Activated CD4-positive, alpha-beta T cell treated with anti-CD3 and anti-CD28 coated beads, Interleukin-2, amount 10 ng/mL, durations not matched to agents 24 days and 14 days (primary cell): ENCODE results near the gene KIF5B. TPM values are rescaled to one million over a fixed set of nuclear protein-coding genes. Genes with fewer than 3 reads are reported as not detected.
"Not testable (repeated sequence)": the region's sequence is repeated elsewhere in the genome, so short reads cannot be mapped to it uniquely, and the experiment has no call there.

Experiments
- DNase-seq: peaks from one replicate; pipeline ENCODE4 v3.0.0; 2022
- H3K27ac Mint-ChIP-seq: one replicate; pipeline ENCODE4 v1.8.0; 2022; ENCODE audit warnings: mild to moderate bottlenecking, mixed read lengths
- H3K27me3 Mint-ChIP-seq: one replicate; pipeline ENCODE4 v1.8.0; 2022; ENCODE audit warnings: mixed read lengths
- H3K36me3 Mint-ChIP-seq: one replicate; pipeline ENCODE4 v1.8.0; 2022; ENCODE audit warnings: low read depth, mild to moderate bottlenecking, mixed read lengths
- H3K4me1 Mint-ChIP-seq: one replicate; pipeline ENCODE4 v1.8.0; 2021; ENCODE audit warnings: mixed read lengths
- H3K4me3 Mint-ChIP-seq: one replicate; pipeline ENCODE4 v1.8.0; 2022; ENCODE audit warnings: mild to moderate bottlenecking, moderate library complexity, mixed read lengths
- H3K9me3 Mint-ChIP-seq: one replicate; pipeline ENCODE4 v1.8.0; 2021; ENCODE audit warnings: mixed read lengths
- intact Hi-C: fragments of 100-400 bp; cut with micrococcal nuclease; formaldehyde crosslinking; loops from one replicate; pipeline ENCODE4 v1.15.1; 2023
- total RNA-seq: library from RNA; stranded (reverse); gene quantifications from 2 replicates; pipeline ENCODE4 v1.2.3, GENCODE V29; 2022

Gene KIF5B
- total RNA-seq, 1 donor from 2014 or later, result 82.2 TPM

GRCh38 chr10:31979071-31979470, 77.2 kb downstream of the KIF5B start:
- H3K27me3 Mint-ChIP-seq, H3K9me3 Mint-ChIP-seq, H3K36me3 Mint-ChIP-seq, DNase-seq, H3K27ac Mint-ChIP-seq, H3K4me3 Mint-ChIP-seq, intact Hi-C loops: not testable (repeated sequence)
- peaks cover 22% of the 10 kb centered on the region for H3K4me1 Mint-ChIP-seq

GRCh38 chr10:31978156-31978483, 78.1 kb downstream of the KIF5B start:
- intact Hi-C loops, result no loop called here
- H3K27me3 Mint-ChIP-seq, result no peaks in the 10 kb centered on the region
- no peak for DNase-seq
- H3K9me3 Mint-ChIP-seq, result peaks cover 9% of the 10 kb centered on the region
- peaks cover 2% of the 10 kb centered on the region for H3K36me3 Mint-ChIP-seq
- H3K4me3 Mint-ChIP-seq, result no peak overlapping the region
- H3K4me1 Mint-ChIP-seq, result peaks cover 22% of the 10 kb centered on the region
- no peak overlapping the region for H3K27ac Mint-ChIP-seq

- no peak overlapping the region for H3K27ac Mint-ChIP-seq
- peaks cover 22% of the 10 kb centered on the region for H3K4me1 Mint-ChIP-seq
- peaks cover 2% of the 10 kb centered on the region for H3K36me3 Mint-ChIP-seq
- DNase-seq, result no peak
- intact Hi-C loops, result no loop called here
- peaks cover 9% of the 10 kb centered on the region for H3K9me3 Mint-ChIP-seq
- peak overlapping the region; percentile 9 for H3K4me3 Mint-ChIP-seq
- no peaks in the 10 kb centered on the region for H3K27me3 Mint-ChIP-seq
Measured at GRCh38 chr10:31977440-31978155, 78.6 kb downstream of the KIF5B start.

GRCh38 chr10:31975157-31975765, 81.0 kb downstream of the KIF5B start:
- no peak for DNase-seq
- Mint-ChIP-seq H3K36me3 (no peaks in the 10 kb centered on the region), H3K4me3 (no peak overlapping the region), H3K9me3 (peaks cover 6% of the 10 kb centered on the region), H3K27ac (no peak overlapping the region), H3K4me1 (peaks cover 22% of the 10 kb centered on the region), H3K27me3 (no peaks in the 10 kb centered on the region)
- intact Hi-C loops, result no loop called here

GRCh38 chr10:31974434-31975124, 81.6 kb downstream of the KIF5B start:
- peaks cover 6% of the 10 kb centered on the region for H3K9me3 Mint-ChIP-seq

GRCh38 chr10:31972519-31973041, 83.6 kb downstream of the KIF5B start:
- DNase-seq, result no peak
- intact Hi-C loops, result no loop called here
- H3K4me1 Mint-ChIP-seq, result peaks cover 17% of the 10 kb centered on the region
- peaks cover under 1% of the 10 kb centered on the region for H3K9me3 Mint-ChIP-seq
- no peaks in the 10 kb centered on the region for H3K27me3 Mint-ChIP-seq
- H3K36me3 Mint-ChIP-seq, result no peaks in the 10 kb centered on the region
- H3K4me3 Mint-ChIP-seq, result no peak overlapping the region
- no peak overlapping the region for H3K27ac Mint-ChIP-seq

More at GRCh38 chr10:31974434-31975124, 81.6 kb downstream of the KIF5B start:
- DNase-seq, result no peak
- intact Hi-C loops, result no loop called here
- Mint-ChIP-seq H3K4me1 (peaks cover 22% of the 10 kb centered on the region), H3K27me3 (no peaks in the 10 kb centered on the region), H3K4me3 (no peak overlapping the region), H3K36me3 (no peaks in the 10 kb centered on the region), H3K27ac (no peak overlapping the region)

GRCh38 chr10:31969847-31970246, 86.4 kb downstream of the KIF5B start:
- H3K27me3 Mint-ChIP-seq, DNase-seq, H3K4me1 Mint-ChIP-seq, H3K4me3 Mint-ChIP-seq, intact Hi-C loops, H3K27ac Mint-ChIP-seq, H3K36me3 Mint-ChIP-seq, H3K9me3 Mint-ChIP-seq: not testable (repeated sequence)

- Mint-ChIP-seq H3K27ac (no peak overlapping the region), H3K27me3 (no peaks in the 10 kb centered on the region), H3K4me3 (no peak overlapping the region), H3K36me3 (no peaks in the 10 kb centered on the region), H3K9me3 (no peaks in the 10 kb centered on the region), H3K4me1 (peaks cover 21% of the 10 kb centered on the region)
- no peak for DNase-seq
- intact Hi-C loops, result no loop called here
Measured at GRCh38 chr10:31963589-31963980, 92.6 kb downstream of the KIF5B start.

GRCh38 chr10:31962826-31963588, 93.2 kb downstream of the KIF5B start:
- Mint-ChIP-seq H3K27me3 (no peaks in the 10 kb centered on the region), H3K36me3 (no peaks in the 10 kb centered on the region), H3K27ac (no peak overlapping the region), H3K9me3 (no peaks in the 10 kb centered on the region), H3K4me3 (no peak overlapping the region), H3K4me1 (peaks cover 21% of the 10 kb centered on the region)
- intact Hi-C loops, result no loop called here
- DNase-seq, result no peak

GRCh38 chr10:31961277-31962074, 94.7 kb downstream of the KIF5B start:
- peak overlapping the region; percentile 26 for H3K27ac Mint-ChIP-seq
- no peaks in the 10 kb centered on the region for H3K9me3 Mint-ChIP-seq
- intact Hi-C loops, result no loop called here
- H3K4me1 Mint-ChIP-seq, result peaks cover 21% of the 10 kb centered on the region
- no peaks in the 10 kb centered on the region for H3K36me3 Mint-ChIP-seq
- DNase-seq, result peak; percentile 72
- no peaks in the 10 kb centered on the region for H3K27me3 Mint-ChIP-seq
- H3K4me3 Mint-ChIP-seq, result peak overlapping the region; percentile 41

GRCh38 chr10:31959461-31960173, 96.6 kb downstream of the KIF5B start:
- Mint-ChIP-seq H3K9me3 (peaks cover 4% of the 10 kb centered on the region), H3K36me3 (peaks cover 1% of the 10 kb centered on the region), H3K27ac (no peak overlapping the region), H3K4me3 (no peak overlapping the region), H3K27me3 (no peaks in the 10 kb centered on the region), H3K4me1 (peaks cover 23% of the 10 kb centered on the region)
- intact Hi-C loops, result no loop called here
- no peak for DNase-seq
